Eye (tissue), 1 donor: ENCODE results near the gene SVBP.

Source experiments
- DNase-seq: peaks from one replicate; pipeline ENCODE4 v3.0.0-alpha.2; 2015

The SVBP gene

DNA sequence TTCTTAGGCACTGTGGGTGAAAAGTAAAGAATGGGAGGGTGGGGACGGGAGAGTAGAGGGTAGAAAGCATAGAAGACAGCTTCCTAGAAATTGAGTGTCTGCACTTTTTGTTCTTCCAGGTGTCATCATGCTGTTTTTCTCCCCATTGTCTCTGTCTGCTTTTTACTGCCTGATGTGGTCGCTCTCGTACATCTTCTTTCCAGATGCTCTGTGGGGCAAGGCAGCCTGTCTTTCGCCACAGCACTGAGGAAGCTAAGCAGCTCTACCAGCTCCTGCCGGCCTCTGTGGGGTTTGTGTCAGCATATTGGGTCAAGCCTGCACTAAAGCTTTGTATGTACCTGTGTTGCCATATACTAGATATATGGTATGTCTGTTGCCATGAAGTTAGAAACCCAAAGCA lies 19.2 kb downstream of the SVBP start:
- no peak for DNase-seq

DNA sequence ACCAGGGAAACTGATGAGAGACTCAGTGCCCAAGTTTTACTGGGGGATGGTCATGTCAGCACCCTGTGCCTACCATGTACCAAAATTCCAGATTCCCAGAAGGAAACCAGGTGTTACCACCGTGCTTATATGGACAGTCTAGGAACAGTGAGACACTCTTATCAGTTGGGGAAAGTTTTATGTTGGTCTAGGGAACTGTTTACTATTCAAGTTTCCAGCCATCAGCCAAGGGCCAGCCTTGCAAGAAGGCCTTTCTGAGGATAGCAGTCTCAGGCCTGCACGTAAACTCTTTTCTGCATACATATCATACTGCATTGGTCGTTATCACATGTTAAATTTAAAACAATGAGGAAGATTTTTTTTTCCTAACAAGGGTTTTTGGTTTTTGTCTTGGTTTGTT lies 19.8 kb downstream of the SVBP start:
- no peak for DNase-seq

DNA sequence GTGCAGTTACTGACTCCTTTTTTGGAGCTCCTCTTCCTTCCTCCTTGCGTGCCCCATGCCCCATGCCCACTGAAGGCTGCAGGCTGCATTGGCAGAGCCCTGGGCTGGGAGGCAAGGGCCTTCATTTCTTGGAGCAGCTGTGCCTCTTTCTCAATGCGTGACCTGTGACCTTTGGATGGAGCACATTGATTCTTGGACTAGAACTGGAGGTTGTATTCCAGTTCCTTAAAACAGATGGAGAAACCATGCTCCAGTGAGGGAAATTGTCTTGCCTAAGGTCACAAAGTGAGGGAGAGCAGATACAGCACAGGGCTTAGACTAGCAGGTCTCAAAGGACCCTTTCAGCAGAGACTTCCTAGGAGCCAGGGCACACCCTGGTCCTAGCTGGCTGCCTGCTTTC lies 23.4 kb downstream of the SVBP start:
- no peak for DNase-seq

DNA sequence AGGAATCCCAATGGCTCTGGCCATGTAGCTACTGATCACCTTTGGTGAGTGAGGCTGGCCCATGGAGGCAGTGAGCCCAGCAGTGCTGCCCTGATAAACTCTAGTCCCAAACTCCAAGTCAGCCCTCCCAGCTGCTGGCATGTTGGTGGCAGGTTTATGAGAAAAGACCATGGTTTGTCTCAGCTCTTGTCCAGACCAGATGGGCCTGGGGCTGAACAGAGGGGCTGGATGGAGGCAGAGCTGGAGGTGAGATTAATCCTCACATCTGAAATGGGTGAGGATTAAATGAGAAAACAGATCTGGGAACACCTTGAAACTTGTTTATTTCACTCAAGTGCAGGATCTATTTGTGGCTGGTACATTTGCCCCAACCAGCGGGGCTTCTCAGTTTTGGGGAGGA lies 29.2 kb downstream of the SVBP start:
- DNase-seq, result no peak

DNA sequence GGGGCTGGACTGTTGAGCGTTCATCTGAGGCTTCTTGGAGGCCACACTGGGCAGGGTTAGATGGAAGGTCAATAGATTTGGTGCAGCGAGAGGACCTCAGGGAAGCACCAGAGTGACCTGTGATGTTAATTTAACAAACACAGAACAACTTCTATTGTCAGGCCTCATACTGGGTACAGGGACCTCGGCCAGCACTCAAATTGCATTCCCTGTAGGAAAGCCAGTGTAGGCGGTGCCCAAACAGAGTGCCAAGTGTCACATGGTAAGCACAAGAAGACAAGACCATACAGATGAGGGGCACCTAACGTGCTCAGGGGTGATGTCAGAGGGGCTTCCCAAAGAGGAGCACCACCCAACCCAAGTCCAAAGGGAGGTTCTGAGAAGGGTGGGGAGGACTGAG lies 31.1 kb downstream of the SVBP start:
- no peak for DNase-seq

DNA sequence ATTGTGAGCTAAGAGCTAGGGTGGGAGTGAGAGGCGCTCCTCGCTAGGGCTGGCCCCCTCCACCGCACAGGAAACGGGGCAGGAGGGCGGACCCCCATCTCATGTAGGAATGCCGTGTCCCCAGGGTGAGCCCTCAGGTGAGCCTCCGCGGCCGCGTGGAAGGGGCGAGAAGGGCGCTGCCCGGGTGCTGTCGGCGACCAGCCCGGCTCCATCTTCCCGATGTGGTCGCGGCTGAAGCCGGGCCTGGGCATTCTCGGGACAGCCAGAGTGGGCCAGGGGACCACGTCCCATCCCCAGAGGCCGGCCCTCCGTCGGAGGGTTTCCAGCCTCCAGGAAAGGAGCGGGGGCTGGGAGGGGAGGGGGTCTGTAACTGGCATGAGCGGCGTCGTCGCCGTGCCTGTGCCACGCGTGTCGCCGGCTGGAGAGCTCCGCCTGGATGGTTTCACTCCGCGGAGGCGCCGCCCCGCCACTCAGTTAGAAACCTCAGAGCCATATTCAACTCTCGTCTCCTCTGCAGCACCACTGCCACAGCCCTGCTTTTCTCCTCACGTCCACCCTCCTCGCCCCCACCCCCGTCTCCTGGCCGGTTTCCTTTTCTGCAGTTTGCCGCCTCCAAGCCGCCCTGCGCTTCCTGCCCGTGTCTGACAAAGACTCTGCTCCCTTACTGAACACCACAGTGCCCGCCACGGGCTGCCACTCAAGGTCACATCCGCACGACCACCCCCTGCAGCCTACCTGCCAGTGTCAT lies 32.1 kb downstream of the SVBP start, which contains the start of gene TMEM269:
TSS of gene TMEM269 (plus strand) at position 46 of the 748 bp plus-strand sequence. CDS start 4,903 bp downstream, outside the sequence.
- peak; percentile 47 for DNase-seq

DNA sequence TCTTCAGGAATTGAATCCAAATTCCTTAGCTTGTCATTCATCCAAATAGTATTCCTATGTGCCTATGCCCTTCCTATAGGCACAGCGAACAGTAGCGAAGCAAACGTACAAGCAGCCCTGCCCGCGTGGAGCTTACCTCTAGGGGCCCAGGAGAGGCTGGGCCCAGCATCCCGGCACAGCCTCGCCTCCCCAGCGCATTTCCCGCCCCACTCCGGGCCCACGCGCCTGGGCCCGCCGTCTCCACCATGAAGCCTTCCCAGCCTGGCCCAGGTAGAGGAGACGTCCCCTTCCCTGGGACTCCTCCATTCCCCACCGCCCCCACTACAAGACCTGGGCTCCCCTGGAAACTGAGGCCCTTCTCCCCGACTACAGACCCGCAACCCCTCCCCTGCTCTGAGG lies 32.7 kb downstream of the SVBP start:
- DNase-seq, result no peak

DNA sequence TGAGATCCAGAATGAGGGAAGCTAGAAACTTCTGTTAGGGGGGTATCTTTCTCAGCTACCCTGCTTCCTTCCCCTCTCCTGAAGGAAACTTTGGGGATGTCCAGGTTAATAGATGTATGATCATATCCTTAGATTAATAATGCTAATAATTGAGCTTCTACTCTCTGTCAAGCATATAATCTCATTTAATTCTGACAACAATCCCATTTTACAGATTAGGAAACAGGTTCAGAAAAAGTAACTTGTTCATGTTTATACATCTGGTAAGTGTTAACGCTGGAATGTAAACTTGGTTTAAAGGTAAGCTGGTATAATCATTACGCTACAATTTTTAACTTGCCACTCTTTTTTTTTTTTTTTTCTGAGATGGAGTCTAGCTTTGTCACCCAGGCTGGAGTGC lies 34.1 kb downstream of the SVBP start:
- no peak for DNase-seq

DNA sequence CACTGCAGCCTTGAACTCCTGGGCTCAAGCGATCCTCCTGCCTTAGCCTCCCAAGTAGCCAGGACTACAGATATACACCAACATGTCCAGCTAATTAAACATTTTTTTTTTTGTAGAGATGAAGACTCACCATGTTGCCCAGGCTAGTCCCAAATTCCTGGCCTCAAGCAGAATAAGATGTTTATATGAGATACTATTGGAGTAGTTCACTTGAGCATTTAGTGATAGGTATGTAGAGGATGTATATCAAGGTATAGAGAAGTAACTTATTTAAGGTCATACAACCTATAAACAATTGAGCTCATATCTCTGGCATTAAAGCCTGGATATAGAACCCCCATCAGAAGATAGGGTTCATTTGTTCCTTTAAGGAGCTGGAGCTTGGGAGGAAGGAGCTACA lies 37.0 kb downstream of the SVBP start:
- no peak for DNase-seq

DNA sequence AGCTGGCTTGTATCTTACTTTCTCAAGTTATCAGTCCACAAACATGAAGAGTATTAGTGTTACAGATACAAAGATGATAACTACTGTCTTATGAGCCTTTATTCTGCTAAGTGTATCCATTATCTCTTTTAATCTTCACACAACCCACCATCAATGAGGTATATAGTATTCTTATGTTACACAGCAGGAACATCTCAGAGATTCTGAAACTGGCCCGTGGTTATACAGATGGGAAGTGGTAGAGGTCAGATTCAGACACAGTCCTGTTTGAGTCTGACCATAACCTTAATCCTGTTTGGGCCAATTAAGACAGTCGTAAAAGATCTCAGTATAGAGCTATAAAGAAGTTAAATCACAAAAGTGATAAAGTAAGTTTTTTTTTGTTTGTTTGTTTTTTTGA lies 37.5 kb downstream of the SVBP start:
- DNase-seq, result no peak

DNA sequence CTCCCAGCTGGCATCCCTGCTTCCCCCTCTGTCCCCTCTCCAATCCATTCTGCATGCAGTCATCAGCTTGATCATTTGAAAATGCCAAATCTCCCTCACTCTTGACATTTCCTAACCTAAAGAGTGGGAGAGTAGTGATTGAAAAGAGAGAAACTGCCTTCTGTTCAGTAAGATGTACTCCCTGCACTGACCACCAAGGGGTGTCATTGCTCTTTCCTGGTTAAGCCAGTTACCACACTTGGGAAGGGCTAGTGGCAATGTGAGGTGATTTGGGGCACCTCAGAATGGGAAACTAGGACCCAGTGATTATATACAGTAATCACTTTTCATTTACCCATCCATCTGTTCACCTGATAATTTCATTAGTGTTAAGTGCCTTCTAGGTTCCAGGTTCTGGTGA lies 39.3 kb downstream of the SVBP start:
- peak; percentile 70 for DNase-seq

DNA sequence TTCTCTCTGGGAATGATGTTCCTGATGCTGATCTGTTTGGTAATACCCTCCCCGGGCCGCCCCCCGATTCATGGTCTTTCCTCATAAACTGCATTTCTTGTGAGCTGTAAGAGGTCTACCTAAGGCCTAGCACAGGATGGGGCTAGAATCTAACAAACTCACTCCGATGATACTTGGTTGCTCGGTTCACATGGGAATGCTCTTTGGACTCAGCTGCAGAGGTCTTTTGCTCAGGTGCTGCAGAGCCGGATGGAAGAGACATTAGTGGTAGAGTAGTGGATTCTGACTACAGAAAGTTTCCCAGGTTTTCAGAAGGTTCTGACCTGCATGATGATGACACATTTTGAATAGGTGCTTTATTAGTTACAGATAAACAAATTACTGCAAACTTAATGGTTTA lies 40.7 kb downstream of the SVBP start:
- no peak for DNase-seq

DNA sequence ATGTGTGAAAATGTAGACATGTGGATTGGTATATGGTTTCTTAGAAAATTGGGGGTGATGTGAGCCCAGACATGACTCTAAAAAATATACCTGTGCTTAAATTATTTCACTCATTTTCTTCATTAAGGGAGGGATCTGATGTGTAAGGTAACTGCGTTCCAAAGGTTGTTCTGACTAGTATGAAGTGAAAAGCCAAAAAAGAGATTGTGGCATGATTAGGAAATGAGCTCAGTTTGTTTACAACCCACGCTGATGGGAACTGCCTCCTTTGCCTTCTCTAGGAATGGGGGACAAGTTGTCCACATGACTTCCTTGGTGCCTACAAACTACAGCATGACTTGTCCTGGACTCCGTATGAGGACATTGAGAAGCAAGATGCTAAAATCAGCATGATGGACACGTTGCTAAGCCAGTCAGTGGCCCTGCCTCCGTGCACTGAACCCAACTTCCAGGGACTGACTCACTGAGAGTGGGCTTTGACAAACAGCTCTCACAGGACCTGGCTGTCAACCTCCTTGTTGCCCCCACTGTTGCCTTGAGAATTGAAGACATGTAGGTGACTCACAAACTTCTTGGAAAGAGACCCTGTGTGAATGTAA lies 42.2 kb downstream of the SVBP start:
- DNase-seq, result no peak

DNA sequence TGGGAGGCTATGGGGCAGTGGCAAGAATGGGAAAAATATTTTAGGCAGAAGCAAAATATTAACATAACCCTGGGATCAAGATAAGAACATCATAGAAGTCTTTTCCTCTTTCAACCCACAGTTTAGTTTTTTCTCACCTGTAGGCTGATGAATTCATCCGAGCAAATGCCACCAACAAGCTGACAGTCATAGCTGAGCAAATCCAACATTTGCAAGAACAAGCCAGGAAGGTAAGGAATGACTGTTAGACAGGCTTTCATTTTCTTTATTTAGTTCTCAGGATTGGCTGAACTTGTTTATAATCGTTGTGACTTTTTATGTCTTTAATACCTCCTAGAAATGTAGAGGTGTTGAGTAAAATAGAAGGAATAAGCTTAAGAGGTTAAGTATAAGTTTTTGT lies 43.8 kb downstream of the SVBP start:
- no peak for DNase-seq

DNA sequence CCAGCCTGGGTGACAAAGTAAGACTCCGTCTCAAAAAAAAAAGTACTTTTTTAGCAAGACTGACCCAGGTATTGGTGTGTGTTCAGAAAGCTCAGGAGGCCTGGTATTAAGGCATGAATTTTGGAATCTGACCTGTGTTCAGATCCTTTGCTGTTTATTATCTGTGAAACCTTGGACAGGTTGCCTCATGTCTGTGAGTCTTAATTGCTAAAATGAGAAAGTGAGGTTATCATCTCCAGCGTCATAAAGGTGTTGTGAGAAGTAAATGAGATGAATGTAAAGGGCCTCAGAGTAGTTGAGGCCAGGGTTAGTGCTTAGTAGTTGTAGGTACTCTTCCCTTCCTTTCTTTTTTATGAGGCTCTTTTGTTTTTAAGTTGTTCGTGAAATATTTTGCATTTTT lies 47.4 kb downstream of the SVBP start:
- no peak for DNase-seq

DNA sequence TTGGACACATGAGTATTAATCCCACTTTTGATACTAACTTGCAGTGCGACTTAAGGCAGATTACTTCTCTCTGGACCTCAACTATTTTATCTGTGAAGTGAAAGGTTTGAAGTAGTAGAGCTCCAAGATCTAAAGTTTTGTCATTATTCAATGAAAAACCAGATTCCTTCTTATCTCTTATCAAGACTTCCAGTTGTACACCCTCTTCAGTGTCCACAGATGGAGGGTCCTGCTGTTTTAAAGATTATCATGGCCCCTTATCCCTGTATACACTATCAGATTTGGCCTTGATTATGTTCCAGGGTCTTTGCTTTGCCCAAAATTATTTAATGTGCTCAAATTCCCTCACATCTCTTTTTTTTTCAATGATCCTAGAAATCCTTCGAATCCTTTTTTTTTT lies 49.0 kb downstream of the SVBP start:
- DNase-seq, result no peak

DNA sequence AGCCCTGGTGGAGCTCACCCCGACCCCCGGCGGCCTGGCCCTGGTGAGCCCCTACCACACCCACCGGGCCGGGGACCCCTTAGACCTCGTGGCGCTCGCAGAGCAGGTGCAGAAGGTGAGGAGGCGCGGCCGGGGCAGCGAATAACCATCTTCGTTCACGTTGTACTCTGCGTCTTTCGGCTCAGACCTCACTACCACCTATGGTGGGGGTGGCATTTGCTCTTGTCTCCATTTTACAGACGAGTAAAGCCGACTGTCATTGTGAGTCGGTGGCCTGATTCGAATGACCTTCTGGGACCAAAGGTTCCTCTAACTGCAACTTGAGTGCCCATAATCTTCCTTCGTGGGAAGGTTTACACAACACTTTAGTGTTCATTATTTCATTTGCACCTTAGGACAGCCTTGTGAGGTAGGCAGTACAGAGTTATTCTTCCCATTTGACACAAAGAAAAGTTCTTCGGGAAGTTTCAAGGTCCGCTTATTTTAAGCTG lies 49.6 kb downstream of the SVBP start:
- DNase-seq, result no peak

DNA sequence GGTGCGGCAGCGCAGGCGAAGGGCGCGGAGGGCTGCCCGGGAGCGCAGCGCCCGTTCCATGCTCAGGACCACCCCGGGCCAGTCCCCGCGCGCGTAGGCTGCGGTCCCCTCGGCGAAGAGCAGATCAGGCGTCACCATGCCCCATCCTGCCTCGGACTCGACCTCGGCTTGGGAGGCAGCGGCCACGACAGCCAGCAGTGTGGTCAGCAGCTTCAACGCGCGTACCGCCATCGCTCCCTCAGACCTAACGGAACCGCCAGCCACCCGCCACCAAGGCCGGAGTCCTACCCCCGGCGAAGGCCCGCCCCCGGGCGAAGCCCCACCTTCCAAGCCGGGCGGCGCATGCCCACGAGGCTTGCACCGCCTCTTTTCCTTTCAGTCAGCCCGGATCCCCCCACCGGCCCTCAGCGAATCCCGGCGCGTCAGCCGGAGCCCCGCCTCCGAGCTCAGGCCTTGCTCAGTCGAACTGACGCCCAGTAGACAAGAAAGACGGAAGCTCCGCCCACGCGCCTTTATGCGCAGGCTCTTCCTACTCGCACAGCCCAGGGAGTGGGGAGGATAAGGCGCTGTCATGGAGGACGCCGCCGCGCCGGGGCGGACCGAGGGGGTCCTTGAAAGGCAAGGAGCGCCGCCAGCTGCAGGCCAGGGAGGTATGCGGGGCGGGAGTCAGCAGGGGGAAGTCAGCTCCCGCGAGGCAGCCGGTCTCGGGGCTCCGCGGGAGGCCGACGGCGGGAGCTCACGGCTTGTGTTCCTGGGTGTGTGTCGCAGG lies 50.3 kb downstream of the SVBP start, which contains the start of the genes C1orf50 and P3H1:
TSS of gene C1orf50 (plus strand) at position 509 of the 769 bp plus-strand sequence. CDS start at position 572, 63 bp downstream.
TSS of gene P3H1 (minus strand) at position 288 of the 769 bp plus-strand sequence. CDS start at position 231, 57 bp downstream.
- DNase-seq, result peak; percentile 100

DNA sequence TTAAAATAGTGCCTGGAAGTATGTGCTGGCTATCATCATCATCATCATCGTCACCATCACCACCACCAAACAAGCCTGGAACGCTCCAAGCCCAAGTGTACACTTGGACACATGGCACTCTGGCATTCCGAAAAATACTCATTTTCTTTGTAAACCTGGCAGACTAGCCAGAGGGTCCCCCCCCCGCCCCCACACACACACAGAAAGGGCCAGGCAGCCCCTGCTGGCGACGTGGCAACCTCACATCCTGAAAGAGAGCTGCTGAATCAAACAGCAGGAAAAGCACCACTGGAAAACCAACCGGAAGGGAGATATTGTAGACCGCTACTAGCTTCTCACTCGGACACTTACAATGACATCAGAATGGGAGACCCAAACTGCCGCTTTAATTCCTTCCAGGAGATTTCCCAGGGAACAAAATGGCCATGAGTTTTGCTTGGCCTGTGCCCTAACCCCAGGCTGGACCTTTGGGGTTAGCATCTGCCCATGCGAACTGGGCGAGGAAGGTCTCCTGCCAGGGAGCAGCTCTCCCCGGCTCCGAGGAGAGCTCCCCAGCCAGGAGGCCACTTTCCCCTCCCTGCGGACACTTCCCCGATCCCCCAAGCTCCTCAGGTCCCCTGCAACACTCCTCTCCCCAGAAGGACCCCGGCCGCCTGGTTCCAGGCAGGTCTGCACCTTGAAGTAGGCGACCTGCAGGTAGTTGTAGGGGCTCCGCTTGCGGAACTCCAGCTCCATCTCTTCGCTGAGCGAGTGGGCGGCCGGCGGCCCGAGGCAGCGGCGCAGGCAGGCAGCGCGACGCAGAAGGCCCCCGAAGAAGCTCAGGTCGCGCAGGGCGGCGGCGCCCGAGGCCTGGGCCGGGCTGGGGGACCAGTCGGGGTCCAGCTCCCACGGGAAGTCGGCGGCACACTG lies 51.1 kb downstream of the SVBP start:
- DNase-seq, result peak; percentile 88

DNA sequence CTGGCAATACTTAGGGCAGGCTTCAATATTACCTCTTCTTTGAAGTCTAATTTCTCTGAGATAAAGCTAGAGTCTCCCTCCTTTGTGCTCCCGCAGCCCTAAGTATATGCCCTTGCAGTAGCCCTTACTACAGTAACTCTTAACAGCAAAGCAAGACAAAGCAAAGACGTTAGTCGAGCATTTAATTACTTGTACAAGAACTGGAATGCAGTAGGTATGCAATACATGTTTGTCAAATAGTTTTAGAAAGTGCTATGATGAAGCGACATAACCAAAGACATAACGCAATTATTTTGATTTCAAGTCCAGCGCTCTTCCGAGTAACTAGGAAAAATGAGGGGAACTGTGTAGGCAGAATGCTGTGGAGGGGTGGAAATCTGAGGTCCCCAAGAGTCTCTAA lies 51.9 kb downstream of the SVBP start:
- peak; percentile 52 for DNase-seq

DNA sequence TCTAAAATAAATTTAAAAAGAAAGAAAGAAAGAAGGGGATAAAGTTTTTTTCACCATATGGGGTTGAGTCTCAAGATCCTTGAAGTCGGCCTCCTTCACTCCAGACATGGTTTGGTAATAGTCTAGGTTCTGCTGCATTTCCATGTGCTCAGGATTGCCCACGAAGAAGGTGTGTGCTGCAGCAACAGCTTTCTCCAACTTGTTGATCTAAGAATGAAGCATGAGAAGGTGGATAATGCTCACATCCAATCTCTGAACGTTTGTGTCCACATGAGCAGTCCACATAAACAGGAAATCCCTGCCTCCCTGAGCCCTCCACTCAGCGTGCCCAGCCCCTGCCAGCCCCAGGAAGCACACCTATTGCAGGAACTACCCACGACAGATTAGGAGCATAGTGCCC lies 54.9 kb downstream of the SVBP start:
- DNase-seq, result no peak

DNA sequence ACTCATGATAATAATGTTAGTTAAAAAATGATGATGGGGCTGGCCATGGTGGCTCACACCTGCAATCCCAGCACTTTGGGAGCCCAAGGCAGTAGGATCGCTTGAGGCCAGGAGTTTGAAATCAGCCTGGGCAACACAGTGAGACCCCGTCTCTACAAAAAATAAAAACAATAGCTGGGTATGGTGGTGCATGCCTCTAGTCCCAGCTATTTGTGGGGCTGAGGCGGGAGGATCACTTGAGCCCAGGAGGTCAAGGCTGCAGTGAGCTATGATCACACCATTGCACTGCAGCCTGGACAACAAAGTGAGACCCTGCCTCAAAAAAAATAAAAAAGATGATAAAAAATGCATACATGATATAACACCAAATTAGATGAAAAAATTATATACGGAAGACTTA lies 55.6 kb downstream of the SVBP start:
- no peak for DNase-seq

DNA sequence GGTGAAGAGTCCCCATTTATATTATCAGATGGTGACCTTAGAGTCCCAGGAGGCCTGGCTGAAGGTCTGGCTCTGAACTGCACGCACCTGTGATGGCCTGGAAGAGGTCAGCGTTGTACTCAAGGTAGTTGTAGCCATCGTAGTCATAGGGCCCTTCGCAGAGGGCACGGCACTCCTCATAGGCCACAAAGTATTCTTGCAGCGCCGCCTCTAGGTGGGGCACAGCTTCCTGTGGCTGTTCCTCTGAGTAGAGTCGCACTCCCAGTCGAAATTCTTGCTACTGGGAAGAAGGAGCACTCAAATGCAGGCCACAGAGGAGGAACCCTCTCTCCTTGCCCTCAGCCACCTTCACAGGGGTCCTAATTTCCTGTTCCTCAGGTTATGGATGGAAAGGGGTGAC lies 58.1 kb downstream of the SVBP start:
- DNase-seq, result no peak
